Astrocyte of the cerebellum (primary cell): ENCODE measurements around the gene MPZ.

Experiments used
- DNase-seq: peaks from one replicate; pipeline ENCODE4 v3.0.0-alpha.2; 2011; ENCODE audit warnings: low read depth
- H3K4me3 ChIP-seq: 2 replicates; pipeline ENCODE4 v1.5.1; 2011; ENCODE audit warnings: mild to moderate bottlenecking, low read depth, low read length, moderate library complexity
- in situ Hi-C: cut with HindIII; loops from 2 replicates; pipeline ENCODE4 v1.10.0; 2017; ENCODE audit warnings: low sequenced_read_pairs
- TF ChIP-seq, protein P1 (sequence below): IDR thresholded peaks from 2 replicates; pipeline ENCODE4 v1.5.1; 2012; ENCODE audit warnings: low read length, low read depth, moderate library complexity, mild to moderate bottlenecking; ENCODE audit errors: missing control alignments

The MPZ gene

DNA sequence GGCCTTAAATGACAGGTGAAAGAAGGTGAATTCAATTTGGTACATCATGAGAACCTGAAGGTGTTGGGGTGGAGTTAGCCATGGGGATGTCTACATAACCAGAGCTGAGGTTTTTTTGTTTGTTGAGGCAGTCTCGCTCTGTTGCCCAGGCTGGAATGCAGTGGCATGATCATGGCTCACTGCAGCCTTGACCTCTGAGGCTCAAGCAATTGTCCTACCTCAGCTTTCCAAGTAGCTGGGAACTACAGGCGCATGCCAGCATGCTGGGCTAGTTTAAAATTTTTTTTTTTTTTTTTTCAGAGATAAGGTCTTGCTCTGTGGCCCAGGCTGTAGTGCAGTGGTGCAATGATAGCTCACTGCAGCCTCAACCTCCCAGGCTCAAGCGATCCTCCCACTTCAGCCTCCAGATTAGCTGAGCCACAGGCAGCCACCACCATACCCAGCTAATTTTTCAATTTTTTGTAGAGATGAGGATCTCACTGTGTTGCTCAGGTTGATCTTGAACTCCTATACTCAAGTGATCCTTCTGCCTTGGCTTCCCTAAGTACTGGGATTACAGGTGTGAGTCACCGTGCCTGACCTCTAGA is 1.9 kb upstream of the MPZ start:
- H3K4me3 ChIP-seq = no peak overlapping the region
- in situ Hi-C loops = no loop called here
- DNase-seq = no peak
- TF ChIP-seq, protein P1, sequence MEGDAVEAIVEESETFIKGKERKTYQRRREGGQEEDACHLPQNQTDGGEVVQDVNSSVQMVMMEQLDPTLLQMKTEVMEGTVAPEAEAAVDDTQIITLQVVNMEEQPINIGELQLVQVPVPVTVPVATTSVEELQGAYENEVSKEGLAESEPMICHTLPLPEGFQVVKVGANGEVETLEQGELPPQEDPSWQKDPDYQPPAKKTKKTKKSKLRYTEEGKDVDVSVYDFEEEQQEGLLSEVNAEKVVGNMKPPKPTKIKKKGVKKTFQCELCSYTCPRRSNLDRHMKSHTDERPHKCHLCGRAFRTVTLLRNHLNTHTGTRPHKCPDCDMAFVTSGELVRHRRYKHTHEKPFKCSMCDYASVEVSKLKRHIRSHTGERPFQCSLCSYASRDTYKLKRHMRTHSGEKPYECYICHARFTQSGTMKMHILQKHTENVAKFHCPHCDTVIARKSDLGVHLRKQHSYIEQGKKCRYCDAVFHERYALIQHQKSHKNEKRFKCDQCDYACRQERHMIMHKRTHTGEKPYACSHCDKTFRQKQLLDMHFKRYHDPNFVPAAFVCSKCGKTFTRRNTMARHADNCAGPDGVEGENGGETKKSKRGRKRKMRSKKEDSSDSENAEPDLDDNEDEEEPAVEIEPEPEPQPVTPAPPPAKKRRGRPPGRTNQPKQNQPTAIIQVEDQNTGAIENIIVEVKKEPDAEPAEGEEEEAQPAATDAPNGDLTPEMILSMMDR = no peak

DNA sequence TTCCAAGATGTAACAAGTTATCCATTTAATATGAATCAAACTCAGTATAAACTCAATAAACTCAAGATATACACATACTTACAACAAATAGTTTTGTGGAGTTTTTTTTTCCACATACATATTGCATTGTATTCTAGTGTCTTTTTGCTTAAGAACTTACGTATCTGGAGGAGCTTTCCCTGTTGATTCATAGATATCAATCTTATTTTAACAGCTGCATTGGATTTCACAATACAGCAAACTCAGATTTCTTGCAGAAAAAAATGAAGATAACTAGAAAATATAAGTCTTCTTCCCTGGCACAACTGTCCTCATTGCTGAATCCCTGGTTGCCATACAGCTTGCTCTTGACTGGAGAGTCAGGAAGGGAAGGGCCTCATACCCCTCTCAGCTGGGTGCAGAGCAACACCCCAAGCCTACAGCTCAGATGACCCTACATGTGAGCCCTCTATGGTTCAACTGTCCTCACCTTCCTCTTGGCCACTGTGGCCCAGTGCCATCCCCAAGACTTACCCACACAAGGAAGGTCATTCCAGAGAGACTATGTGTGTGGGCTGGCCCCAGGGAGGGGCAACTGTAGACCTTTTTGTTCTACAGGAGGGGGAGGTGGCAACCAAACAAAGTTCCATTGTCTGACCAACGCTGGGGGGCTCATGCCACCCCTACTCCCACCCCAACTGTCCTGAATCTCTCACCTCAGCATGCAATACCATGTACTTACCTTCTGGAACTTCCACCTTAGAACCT is 1.7 kb downstream of the MPZ start:
- H3K4me3 ChIP-seq = no peak overlapping the region
- TF ChIP-seq, protein P1 = no peak
- DNase-seq = no peak
- in situ Hi-C loops = no loop called here

DNA sequence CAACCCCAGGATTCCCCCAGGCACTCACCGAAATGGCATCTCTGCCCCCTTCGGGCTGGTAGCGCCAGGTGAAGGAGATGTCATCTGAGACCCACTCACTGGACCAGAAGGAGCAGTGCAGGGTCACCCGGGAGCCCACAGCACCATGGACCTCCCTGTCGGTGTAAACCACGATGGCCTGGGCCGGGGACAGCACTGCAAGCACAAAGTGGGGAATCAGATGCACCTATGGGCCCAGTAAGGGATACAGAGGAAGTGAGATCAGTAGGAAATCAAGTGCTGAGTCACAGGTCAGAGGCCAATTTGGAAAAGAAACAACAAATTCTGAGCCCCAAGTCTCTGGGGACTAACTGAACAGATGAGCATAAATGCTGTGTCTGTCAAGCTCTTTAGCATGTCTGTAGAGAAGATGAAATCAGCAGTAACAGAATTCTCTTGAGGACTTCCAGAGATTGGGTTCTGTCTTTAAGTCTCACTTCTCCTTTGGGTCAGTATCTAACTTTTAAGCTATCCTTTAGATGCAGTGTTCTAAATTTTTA is 2.5 kb downstream of the MPZ start:
- no peak overlapping the region for H3K4me3 ChIP-seq
- TF ChIP-seq, protein P1 = no peak
- no peak for DNase-seq
- in situ Hi-C loops = no loop called here

DNA sequence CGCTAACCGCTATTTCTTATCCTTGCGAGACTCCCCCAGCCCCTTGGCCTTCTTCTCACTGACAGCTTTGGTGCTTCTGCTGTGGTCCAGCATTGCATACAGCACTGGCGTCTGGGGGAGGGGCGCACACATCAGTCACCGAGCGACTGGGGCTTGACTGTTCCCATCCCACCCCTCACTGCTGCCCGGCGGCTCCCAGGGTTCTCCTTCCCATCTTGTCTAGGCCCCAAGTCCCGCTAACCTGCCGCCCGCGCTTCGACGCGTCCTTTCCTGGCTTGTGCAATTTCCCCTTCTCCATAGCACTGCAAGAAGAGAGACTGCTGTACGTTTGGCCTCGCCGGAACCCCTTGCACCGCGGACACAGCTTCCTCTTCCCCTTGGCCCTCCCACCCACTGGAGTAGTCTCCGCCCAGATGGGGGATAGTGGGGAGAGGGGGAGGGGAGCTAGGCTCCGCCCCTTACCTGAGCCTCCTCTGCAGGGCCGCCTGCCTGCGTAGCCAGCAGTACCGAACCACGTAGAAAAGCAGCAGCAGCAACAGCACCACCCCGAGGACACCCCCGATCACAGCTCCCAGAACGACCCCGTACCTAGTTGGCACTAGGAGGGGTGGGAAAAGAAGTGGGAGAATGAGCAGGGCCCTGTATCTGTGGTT is 3.8 kb downstream of the MPZ start:
- in situ Hi-C loops = no loop called here
- peak overlapping the region; percentile 64 for H3K4me3 ChIP-seq
- no peak for DNase-seq
- TF ChIP-seq, protein P1 = peak; percentile 27

DNA sequence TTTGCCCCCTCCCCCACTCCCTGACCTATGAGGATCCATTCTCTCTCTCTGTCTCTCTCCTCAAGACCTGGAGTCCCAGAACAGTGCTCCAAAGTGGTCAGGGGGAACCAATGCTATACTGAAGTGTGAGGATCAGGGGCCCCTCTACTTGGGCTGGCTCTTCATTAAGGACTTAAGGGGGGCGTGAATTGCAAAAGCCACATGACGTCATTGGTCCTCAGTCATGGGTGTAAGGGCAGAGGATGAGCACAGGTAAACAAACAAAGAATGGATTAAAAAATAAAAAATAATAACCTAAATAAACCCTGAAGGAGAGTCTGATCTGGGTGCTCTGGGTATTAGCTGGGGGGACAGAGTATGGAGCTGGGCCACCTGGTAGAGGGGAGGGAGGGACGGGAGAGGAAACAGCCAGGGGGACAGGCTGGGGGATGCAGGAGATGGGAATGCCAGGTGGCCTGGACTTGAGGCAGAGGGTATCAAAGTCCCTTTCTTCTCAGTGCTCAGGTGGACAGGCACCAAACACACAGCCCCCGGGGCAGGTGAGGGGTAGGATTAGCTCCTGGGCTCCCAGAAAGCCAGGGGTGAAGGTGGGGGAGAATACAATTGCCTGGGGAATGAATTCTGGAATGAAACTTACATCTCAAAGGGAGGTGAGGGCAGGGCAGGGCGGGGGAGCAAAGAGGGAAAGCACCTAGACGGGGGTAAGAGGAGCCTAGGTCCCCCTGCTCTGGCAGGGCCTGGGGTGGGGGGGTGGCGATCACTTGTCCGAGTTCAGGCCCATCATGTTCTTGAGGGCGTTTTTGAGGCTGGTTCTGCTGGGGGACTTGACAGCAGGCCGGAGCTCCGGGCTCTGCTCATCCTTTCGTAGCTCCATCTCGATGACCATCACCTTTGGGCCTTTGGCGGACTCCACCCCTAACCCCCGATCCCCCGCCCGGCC is 4.6 kb downstream of the MPZ start:
- DNase-seq = no peak
- H3K4me3 ChIP-seq = peak overlapping the region; percentile 64
- TF ChIP-seq, protein P1 = no peak

More for the DNA sequence above, 4.6 kb downstream of the MPZ start:
- in situ Hi-C loops = loop anchor here (5.0 kb wide), 1 partner anchor 98 kb away; no protein-coding TSS in a partner anchor
